LoVo (cell line): Measurements from ENCODE around the gene CAPN11.
"Not testable (repeated sequence)": the region's sequence is repeated elsewhere in the genome, so short reads cannot be mapped to it uniquely, and the experiment has no call there.

Experiments
- DNase-seq: peaks from one replicate; pipeline ENCODE4 v3.0.0-alpha.2; 2016; ENCODE audit warnings: low spot score

Gene CAPN11

DNA sequence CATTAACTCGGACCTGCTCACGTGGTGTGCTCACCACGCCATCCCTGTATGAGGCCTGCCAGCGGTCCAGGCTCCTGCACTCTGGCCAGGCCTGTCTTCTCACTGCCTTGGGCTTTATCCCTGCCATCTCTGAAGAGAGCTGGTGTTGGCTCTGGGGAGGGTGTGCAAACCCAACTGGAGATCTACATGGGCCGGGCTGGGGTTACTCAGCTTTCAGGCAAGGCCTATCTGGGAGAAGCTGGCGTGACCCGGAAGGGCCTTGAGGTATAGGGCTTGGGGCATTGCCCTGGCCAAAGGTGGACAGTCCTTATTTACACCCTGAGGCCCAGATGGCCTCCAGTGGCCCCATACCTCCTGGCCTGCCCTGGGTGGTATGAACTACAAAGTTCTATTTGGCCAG is 69.8 kb downstream of the CAPN11 start:
- no peak for DNase-seq

DNA sequence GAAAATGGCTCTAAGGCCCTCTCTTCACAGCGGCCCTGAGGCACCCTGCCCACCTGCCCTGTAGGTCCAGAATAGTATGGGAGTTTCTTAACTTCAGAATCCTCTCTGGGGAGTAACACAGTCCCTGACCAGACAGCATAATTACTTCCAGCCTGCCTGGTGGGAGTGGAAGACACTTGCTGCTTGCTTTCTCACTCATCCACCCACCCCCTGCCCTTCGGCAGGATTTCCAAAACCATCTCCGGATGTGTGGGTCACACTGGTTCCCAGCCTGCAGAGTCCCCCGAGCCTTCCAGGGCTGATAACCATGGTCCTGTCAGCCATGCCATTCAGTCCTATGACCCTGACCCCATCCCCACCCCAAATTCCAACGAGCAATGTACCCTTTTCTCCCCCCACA is 70.2 kb downstream of the CAPN11 start:
- DNase-seq = no peak

DNA sequence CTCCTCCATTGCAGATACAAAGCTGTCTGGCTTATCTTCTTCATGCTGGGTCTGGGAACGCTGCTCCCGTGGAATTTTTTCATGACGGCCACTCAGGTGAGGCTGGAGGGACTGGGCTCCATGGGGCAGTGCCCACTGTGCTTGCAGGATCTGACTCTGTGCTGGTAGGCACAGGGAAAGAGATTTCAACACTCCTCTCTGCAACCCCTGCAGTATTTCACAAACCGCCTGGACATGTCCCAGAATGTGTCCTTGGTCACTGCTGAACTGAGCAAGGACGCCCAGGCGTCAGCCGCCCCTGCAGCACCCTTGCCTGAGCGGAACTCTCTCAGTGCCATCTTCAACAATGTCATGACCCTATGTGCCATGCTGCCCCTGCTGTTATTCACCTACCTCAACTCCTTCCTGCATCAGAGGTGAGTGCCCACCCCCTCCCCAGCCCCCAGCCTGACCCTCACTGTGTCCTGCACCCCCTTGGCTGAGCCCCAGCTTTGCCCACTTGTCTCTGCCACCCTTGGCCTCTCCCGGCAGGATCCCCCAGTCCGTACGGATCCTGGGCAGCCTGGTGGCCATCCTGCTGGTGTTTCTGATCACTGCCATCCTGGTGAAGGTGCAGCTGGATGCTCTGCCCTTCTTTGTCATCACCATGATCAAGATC is 70.9 kb downstream of the CAPN11 start:
- no peak for DNase-seq

DNA sequence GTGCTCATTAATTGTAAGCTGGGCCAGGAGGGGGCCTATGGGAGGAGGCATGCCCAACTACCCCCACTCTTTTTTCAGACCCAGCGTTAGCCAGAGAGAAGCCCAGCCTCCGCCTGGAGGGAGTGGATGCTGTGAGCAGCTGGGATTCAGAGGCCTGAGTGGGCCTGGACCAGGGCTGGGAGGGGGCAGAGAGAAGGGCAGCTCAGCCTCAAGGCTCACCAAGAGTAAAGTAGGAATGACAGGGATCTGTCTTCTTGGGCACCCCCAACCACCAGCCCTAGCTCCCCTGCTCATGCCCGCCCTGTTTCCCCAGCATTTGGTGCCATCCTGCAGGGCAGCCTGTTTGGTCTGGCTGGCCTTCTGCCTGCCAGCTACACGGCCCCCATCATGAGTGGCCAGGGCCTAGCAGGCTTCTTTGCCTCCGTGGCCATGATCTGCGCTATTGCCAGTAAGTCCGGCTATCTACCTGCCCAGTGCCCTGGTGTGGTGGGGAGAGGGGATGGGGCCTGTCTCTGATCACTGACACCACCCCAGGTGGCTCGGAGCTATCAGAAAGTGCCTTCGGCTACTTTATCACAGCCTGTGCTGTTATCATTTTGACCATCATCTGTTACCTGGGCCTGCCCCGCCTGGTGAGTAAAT is 71.5 kb downstream of the CAPN11 start:
- no peak for DNase-seq

DNA sequence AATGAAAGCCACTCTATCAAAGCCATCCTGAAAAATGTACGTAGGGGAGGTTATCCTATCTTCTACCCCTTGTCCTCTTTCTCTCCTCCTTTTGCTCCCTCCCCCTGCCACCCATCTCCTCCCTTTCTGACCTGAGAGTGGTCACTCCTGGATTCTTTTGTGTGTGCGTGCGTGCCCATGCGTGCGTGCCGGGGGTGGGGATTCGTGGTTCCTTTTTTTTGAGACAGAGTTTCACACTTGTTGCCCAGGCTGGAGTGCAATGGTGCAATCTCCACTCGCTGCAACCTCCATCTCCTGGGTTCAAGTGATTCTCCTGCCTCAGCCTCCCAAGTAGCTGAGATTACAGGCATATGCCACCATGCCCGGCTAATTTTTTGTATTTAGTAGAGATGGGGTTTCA is 72.8 kb downstream of the CAPN11 start:
- DNase-seq = not testable (repeated sequence)

DNA sequence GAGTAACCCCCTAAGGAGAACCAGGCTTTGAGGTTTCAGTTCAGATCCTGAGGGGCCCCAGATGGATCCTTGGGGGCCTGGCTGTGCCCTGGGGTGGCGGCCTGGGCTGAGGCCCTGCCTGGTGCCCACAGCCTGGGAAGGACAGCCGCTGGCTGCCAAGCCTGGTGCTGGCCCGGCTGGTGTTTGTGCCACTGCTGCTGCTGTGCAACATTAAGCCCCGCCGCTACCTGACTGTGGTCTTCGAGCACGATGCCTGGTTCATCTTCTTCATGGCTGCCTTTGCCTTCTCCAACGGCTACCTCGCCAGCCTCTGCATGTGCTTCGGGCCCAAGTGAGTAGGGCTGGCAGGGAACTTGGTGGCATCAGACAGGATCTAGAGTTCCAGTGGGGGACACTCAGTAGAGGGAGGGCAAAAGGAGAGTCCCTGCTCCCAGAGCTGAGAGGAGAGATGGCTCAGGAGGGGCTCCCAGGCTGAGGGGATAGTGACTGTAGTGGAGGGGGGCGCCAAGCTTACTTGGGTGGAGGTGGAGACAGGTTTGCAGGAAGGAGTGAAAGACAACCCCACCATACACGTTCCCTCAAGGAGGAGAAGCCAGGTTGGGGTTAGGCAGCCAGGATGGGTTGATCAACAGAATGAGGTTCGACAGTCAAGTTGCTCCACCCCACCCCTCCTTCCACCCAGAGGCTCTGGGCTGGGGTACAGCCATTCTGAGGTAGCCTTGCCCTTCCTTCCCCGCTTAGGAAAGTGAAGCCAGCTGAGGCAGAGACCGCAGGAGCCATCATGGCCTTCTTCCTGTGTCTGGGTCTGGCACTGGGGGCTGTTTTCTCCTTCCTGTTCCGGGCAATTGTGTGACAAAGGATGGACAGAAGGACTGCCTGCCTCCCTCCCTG is 74.3 kb downstream of the CAPN11 start:
- DNase-seq = no peak

DNA sequence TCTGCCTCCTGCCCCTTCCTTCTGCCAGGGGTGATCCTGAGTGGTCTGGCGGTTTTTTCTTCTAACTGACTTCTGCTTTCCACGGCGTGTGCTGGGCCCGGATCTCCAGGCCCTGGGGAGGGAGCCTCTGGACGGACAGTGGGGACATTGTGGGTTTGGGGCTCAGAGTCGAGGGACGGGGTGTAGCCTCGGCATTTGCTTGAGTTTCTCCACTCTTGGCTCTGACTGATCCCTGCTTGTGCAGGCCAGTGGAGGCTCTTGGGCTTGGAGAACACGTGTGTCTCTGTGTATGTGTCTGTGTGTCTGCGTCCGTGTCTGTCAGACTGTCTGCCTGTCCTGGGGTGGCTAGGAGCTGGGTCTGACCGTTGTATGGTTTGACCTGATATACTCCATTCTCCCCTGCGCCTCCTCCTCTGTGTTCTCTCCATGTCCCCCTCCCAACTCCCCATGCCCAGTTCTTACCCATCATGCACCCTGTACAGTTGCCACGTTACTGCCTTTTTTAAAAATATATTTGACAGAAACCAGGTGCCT is 75.0 kb downstream of the CAPN11 start:
- DNase-seq = no peak
